ENCODE results near the gene CLEC16A.

DNA sequence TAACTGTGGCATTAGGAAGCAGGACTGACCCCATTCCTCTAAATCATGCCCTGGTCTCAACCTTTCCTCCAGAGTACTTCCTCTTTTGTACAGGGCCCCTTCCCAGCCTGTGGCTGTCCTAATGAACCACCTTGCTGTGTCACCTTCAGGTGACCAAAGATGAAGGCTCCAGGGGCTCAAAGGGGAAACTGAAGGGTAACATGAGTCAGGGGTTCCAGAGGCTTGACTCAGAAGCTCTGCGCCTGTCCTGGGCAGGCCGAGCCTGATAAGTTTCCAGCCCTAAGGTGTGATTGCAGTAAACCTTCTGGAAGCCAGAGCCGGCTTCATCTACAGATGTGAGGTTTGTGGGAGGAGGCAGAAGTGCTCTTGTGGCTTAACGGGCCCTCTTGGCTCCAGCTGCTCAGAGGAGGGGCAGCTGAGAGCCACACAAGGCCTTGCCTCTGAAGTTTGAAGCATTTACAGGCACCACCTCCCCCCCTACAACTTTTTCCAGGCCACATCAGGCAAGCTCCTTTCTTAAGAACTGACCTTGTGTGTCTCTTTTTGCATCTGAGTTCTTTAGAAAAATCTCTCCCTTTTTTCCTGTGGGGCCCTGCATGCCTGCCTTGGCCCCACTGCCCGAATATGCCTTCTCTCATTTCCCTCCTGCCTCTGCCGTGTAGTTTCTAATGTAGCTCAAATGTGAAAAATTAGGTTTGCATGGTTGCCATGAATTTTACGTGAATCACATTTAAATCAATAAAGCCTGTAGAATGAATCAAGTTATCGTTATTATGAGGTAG is 149.9 kb downstream of the CLEC16A start:
- no peak for TF ChIP-seq POLR2A (IDR thresholded peaks at IDR 0.05)
- TF ChIP-seq, protein P1, sequence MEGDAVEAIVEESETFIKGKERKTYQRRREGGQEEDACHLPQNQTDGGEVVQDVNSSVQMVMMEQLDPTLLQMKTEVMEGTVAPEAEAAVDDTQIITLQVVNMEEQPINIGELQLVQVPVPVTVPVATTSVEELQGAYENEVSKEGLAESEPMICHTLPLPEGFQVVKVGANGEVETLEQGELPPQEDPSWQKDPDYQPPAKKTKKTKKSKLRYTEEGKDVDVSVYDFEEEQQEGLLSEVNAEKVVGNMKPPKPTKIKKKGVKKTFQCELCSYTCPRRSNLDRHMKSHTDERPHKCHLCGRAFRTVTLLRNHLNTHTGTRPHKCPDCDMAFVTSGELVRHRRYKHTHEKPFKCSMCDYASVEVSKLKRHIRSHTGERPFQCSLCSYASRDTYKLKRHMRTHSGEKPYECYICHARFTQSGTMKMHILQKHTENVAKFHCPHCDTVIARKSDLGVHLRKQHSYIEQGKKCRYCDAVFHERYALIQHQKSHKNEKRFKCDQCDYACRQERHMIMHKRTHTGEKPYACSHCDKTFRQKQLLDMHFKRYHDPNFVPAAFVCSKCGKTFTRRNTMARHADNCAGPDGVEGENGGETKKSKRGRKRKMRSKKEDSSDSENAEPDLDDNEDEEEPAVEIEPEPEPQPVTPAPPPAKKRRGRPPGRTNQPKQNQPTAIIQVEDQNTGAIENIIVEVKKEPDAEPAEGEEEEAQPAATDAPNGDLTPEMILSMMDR (IDR thresholded peaks at IDR 0.05) = no peak
